MV-4-11 (cell line): ENCODE data around the gene BMP7.
A peak's percentile ranks its signal among the peaks of the same experiment; 100 is the strongest.
"Not testable (repeated sequence)": the region's sequence is repeated elsewhere in the genome, so short reads cannot be mapped to it uniquely, and the experiment has no call there.

ENCODE experiments used
- DNase-seq: peaks from one replicate; lab custom pipeline; 2025; lab: John Stamatoyannopoulos, UW

Gene BMP7

GRCh38 chr20:57166568-57167291 is 99.7 kb downstream of the BMP7 start:
- no peak for DNase-seq

DNA sequence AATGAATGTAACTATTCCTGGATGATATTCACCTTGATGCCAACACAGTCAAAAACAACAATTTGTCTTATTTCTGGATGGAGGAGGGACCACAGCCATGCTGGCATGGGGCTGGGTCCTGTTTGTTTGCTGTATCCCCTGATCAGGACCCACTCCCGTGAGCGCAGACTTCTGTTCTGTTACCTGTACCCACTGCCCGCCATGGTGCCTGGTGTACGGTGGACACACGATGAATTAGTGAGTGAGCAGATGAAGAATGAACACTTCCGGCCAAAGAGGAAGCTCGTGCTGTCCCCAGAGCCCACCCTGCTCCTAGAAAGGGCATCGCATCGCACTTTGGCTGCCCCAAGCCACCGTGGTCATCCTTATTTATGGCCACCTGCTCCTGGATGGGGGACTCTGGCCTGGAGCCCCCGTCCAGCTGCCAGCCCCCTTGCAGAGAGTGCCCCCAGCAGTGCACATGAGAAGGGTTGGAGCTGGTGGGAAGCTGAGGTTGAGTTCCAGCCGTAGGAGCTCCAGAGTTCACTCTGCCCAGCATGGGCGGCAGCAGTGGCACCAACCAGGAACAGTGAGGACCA is 100.9 kb downstream of the BMP7 start:
- no peak for DNase-seq

DNA sequence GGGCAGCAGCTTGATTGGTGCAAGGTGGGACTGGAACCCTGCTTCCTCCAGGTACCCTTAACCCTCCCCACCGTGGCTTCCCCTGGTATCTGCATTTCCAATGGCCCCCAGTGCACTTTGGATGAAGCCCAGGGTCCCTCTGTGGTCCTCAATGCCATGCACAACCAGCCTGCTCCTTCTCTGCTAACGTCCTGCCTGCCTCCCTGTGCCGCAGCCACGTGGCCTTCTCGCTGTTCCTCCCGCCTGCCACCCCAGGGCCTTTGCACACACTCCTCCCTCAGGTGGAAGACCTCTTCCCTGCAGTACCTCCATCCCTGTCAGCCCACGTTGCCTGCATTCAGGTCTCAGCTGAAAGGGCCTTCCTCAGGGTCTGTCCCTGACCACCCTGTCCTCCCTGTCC is 101.6 kb downstream of the BMP7 start:
- DNase-seq = no peak

- no peak for DNase-seq
These were observed 103.4 kb downstream of the BMP7 start for GRCh38 chr20:57163041-57163440.

- DNase-seq = no peak
These were observed 104.1 kb downstream of the BMP7 start for GRCh38 chr20:57162362-57162652.

DNA sequence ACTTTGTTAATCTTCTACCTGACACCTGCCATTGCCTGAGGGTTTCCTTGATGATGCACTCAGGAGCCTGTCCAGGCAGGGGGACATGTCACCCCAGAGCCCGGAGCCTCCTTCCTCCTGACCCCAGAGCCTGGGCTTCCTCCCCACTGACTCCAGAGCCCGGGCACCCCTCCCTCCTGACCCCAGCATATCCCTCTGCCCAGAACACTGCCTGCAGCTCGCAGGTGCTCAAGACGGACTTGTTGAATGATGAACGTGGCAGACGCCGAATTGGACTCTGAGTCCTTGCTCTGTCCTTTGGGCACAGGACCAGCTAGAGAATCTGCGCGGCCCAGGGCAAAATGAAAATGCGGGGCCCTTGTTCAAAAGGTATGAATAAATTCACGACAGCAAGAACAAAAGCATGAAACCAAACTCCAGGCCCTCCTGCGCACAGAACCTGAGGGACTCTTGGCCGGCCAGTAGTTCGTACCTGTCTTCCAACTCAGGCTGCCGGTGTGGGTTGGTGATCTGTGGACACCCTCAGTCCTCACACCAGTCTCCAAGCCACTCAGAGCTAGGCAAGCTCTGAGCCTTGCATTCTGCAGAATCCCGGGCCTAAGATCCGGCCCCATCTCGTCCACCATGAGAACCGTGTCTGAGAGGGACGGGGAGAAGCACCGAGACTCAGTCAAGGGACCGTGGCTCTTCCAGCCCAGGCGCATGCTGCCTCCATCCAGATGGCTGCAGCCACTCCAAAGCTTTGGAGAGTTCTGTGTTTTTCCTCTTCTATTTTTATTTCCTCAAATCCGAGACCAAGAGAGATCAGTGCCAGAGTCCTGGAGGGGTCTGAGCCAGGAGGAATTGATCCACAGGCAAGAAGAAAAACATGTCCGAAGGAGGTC is 104.7 kb downstream of the BMP7 start:
- DNase-seq = no peak

DNA sequence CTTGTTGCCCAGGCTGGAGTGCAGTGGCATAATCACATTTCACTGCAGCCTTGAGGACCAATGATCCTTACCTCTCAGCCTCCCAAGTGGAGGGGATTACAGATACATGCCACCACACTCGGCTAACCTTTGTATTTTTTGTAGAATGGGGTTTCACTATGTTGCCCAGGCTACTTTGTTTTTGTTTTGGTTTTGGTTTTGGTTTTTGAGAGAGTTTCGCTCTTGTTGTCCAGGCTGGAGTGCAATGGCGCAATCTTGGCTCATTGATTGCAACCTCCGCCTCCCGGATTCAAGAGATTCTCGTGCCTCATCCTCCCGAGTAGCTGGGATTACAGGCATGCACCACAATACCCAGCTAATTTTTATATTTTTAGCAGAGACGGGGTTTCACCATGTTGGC is 105.5 kb downstream of the BMP7 start:
- DNase-seq = peak; percentile 21

- no peak for DNase-seq
These were observed 106.4 kb downstream of the BMP7 start for GRCh38 chr20:57159945-57160610.

DNA sequence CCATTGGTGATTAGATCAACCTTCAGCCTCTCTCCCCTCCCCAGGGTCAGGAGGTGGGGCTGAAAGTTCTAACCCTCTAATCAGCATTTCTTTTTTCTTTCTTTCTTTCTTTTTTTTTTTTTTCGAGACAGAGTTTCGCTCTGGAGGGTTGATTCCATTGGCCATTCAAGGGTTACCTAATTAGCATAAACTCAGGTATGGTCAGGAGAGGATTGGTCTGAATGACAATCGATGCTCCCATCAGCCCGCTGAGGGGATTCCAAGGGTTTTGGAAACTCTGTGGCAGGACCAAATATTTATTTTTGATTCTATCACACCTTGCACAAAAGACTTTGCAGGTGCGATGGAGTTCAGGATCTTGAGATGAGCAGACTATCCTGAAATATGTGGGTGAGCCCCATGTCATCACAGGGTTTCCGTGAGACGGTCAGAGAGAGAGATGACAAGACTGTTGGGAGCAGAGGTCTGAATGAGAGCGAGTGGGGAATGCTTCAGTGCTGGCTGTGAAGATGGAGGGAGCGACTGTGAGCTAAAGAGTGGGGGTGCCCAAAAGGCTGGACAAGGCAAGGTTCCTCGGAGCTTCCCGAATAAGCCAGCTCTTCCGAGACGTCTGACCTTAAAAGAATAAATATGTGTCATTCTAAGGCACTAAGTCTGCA is 107.1 kb downstream of the BMP7 start:
- DNase-seq = no peak

DNA sequence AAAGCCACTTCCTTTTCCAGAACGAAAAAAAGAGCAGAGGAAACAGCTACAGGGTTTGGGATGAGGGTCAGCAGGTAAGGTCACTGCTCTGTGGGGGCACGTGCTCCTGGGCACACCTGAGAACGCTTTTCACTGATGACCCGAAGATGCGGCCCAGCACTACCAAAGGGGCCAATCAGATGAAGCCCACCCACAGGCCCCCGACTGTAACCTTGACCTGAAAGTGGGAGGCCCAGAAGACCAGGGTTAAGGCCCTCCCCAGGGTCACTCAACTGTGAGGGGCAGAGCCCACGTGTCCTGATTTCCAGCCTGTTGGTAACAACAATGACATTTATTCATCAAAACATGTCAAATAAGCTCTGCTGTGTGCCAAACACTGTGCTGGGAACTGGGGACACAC is 108.0 kb downstream of the BMP7 start:
- DNase-seq = no peak

DNA sequence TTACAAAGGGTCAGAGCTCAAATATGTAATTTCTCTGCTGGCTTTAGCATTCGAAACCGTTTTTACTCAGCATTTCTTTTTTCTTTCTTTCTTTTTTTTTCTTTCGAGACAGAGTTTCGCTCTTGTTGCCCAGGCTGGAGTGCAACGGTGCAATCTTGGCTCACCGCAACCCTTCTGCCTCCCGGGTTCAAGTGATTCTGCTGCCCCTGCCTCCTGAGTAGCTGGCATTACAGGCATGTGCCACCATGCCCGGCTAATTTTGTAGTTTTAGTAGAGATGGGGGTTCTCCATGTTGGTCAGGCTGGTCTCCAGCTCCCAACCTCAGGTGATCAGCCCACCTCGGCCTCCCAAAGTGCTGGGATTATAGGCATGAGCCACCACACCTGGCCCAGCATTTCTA is 108.7 kb downstream of the BMP7 start:
- DNase-seq = not testable (repeated sequence)

- no peak for DNase-seq
These were observed 109.2 kb downstream of the BMP7 start for GRCh38 chr20:57157106-57157691.

GRCh38 chr20:57156011-57156729 is 110.3 kb downstream of the BMP7 start:
- no peak for DNase-seq

DNA sequence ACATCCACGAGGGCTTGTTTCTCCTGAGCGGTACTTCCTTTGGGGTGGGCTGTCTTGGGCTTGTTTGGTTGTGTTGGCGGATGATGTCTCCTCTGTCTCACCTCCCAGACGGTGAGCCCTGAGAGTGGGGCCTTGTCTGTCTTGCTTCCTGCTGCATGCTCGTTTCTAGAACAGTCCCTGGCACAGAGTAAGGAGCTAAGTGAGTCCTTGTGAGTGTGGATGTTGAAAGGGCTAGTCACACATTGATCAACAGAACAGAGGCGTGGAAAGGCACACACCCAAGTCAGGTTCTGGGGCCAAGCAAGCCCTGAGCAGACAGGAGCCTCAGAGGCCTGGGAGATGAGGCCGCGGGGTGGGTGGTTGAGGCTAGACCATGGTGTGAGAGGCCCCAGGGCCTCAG is 111.0 kb downstream of the BMP7 start:
- no peak for DNase-seq

GRCh38 chr20:57153238-57153905 is 113.1 kb downstream of the BMP7 start:
- DNase-seq = no peak

- no peak for DNase-seq
These were observed 113.9 kb downstream of the BMP7 start for GRCh38 chr20:57152557-57152956.

GRCh38 chr20:57150559-57150958 is 115.9 kb downstream of the BMP7 start:
- DNase-seq = no peak

- no peak for DNase-seq
These were observed 118.2 kb downstream of the BMP7 start for GRCh38 chr20:57148263-57148662.

GRCh38 chr20:57147185-57147584 is 119.3 kb downstream of the BMP7 start:
- no peak for DNase-seq

DNA sequence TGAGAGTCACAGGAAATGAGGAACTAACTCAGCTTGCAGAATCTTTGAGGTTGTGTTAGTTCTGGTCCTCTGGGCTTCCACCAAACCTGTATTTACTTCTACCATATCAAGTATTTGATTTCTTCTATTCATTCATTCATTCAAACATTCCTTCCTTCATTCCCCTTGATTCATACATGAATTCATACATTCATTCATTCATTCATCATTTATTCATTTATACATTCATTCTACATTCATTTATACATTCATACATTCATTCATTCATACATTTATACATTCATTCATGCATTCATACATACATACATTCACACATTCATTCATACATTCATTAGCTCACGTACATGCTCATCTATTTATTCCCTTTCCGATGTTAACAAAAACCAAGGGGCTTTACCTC is 120.3 kb downstream of the BMP7 start:
- DNase-seq = no peak
